ENCODE data around the gene KLHL26.

KLHL26 gene

DNA sequence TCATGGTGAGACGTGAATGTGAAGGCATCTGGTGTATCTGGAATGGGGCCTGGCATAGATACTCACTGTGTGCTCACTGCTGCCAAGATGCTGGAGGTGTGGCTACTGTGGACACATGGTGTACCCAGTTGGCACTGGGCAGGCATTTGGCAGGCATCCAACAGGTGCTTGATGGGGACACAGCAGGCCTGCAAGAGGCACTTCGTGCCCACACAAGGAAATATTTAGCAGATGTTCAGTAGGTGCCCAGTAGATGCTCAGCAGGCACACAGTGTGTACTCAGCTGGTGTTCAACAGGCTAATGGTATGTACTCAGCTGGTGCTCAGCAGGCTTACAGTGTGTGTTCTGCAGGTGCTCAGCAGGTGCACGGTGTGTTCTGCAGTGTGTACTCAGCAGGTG, 60.9 kb downstream of the KLHL26 start:
- no peak for DNase-seq

DNA sequence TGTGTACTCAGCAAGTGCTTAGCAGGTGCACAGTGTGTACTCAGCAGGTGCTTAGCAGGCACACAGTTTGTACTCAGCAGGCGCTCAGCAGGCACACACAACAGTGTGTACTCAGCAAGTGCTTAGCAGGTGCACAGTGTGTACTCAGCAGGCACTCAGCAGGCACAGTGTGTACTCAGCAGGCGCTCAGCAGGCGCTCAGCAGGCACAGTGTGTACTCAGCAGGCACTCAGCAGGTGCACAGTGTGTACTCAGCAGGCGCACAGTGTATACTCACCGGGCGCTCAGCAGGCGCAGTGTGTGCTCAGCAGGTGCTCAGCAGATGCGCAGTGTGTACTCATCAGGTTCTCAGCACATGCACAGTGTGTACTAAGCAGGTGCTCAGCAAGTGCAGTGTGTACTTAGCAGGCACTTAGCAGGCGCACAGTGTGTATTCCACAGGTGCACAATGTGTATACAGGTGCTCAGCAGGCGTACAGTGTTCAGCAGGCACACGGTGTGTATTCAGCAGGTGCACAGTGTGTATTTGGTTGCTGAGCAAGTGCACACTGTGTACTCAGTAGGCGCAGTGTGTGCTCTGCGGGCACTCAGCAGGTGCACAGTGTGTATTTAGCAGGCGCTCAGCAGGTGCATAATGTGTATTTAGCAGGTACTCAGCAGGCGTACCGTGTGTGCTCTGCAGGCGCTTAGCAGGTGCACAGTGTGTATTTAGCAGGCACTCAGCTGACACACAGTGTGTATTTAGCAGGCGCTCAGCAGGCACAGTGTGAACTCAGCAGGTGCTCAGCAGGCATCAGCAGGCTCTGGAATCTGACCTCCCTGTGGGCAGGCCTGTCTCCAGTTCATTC, 61.7 kb downstream of the KLHL26 start:
- DNase-seq, result no peak

DNA sequence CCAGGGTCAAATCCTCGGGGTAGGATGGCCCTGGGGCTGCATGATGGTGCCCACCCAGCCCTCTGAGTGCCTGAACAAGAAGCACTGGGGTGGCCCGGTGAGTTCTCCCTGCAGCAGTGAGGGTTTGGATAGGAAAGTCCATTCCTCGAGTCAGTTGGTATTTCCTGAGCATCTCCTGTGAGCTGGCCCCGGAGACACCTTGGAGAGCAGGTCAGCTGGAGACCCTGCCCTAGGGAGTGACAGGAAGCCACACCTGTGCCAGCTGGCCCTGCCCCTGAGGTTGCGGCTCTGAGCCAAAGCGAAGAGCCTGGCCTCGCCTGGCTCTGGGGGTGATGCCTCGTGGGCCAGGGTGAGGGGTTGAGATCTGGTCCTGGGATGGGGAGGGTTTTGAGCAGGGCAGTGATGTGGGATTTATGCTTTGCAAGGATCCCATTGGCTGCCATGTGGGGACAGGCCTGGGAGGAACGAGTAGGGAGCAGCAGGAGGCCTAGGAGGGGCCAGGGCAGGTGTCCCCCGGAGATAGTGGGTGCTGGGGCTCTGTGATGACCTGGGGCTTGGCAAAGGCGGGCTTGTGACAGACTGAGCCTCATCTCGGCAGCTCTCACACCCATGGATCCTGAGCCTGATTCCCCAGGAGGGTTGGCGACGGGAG, 62.7 kb downstream of the KLHL26 start:
- DNase-seq, result no peak

DNA sequence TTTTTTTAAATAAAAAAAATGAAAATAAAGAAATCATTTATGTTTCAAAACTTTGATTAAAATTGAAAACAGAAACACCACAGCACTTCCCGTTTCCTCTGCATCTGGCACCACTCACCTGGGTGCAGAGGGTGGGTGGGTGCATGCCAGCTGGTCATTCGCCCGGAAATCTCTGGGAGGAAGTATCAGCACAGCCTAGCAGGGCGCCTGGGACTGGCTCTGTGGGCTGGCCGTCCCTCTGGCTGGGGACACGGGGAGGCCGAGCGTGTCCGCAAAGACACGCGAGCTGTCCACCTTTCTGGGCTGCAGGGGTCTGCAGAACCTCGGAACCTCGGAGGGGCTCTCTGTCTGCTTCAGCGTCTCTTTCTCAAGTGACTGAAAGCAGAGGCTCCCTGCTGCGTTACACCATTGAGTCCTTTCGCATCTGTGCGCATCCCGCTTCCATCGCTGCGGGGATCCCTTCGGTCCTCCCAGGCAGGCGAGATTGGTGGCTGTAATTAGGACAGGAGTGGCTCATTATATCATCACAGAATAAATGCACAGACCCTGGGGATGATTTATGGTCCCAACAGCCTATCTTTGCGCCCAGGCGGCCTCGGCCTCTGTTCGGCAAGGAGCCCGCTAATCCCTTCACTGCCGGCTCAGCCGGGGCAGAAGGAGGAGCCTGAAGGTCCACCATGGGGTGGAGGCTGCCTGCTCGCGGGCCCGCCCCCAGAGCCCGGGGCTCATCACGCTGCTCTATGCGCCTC, 63.8 kb downstream of the KLHL26 start:
- peak; percentile 71 to 72 for DNase-seq

DNA sequence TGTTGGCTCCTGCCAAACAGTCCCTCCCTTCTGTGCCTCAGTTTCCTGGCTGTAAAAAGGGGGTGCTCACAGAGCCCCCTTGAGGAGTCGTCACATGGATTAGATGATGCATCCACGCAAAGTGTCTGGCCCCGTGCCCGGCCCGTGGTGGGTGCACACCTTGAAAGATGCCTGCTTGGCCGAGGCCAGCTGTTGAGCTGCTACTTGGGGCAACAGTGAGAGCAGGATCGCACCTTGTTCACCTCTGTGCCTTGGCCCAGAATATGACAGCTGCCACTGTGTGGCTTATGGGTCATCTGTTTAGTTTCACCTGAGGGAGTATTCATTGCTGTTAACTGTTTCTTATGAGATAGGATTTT, 64.4 kb downstream of the KLHL26 start:
- no peak for DNase-seq

DNA sequence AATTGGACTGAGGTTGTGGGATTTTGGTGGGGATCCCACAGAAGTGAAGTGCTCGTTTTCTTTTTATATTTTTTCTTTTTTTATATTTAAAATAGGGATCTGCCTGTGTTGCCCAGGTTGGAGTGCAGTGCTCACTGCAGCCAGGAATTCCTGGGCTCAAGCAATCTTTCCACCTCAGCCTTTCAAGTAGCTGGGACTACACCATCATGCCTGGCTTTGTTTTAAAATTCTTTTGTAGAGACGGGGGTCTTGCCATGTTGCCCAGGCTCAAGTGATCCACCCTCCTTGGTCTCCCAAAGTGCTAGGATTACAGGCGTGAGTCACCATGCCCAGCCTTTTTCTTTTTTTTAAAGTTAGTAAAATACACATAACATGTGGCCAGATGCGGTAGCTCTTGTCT, 67.2 kb downstream of the KLHL26 start:
- no peak for DNase-seq

DNA sequence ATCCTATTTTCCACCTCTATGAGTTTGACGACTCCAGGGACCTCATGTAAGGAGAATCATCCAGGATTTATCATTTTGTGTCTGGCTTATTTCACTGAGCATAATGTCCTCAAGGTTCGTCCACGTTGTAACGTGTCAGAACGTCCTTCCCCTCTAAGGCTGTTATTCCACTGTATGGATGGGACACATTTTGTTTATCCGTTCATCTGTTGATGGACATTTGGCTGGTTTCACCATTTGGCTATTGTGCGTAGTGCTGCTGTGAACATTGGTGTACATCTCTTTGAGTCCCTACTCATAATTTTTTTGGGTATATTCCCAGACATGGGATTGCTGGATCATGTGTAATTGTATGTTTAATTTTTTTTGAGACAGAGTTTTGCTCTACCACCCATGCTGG, 68.1 kb downstream of the KLHL26 start:
- no peak for DNase-seq

DNA sequence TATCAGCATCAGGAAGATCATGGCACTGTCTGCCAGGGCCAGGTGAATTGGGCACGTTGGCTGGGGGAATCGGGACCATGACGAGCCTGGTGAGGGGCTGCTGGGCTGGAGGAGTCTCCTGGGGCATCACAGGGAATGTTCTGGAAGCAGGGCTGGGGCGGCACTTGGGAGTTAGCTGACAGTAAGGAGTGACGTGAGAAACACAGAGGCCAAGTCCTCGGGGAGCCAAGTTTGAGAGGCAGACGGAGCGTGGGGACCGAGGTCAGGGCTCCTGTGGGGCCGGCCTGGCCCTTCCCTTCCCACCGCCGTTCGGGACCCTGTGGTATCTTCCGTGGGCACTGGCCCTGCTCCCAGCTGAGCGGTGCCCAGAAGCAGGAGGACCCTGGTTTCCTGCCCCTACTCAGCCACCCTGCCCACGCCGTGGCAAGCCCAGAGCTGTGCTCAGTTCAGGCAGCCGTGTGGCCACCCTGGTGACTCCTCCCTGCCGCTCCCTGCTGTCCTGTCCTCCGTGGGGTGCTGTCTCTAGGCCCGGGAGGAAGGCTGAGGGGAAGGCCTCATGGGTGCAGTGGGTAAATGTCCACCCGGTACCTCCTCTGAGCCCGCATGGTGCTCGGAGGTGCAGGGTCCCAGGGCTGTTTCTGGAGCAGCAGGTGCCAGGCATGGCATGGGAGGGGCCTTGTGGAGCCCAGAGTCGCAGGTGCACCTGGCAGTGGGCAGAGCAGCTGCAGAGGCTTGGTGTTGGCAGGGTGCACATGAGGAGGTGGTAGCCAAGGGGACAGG, 71.8 kb downstream of the KLHL26 start:
- DNase-seq, result no peak

DNA sequence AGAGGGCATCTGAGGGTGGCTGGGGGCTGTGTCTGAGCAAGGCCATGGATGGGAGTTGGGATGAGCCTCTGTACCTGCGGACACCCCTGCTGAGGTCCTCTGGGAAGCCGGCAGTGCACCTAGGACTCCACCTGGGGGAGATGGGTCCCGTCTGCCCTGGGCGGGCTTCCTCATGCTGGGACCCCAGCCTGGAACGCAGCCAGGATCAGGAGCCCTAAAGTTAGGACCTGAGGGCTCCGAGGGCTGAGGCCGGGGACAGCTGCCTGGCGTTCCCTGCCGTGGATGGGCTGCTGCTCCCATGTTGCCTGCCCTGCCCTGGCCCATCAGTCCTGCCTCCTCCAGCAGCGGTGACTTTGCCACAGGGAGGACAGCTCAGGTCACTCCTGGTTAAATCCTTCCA, 72.7 kb downstream of the KLHL26 start:
- no peak for DNase-seq

DNA sequence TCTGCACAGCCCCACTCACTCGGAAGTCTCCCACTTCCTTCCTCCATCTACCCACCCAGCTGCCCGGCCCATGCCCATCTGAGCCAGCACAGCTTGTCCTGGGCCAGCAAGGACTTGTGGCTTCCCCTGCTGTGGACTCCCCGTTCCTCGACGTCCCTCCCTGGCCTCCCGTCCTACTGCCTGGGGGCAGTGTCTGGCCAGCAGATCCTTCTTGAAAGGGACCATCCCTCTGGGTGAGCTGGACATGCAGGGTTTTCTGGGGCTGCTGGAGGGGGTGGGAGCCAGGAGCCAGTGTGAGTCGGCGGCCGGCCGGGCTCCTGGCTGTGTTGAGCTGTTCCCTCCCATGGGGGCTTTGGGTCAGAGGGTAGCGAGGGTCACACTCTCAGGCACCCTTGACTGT, 73.4 kb downstream of the KLHL26 start:
- no peak for DNase-seq

DNA sequence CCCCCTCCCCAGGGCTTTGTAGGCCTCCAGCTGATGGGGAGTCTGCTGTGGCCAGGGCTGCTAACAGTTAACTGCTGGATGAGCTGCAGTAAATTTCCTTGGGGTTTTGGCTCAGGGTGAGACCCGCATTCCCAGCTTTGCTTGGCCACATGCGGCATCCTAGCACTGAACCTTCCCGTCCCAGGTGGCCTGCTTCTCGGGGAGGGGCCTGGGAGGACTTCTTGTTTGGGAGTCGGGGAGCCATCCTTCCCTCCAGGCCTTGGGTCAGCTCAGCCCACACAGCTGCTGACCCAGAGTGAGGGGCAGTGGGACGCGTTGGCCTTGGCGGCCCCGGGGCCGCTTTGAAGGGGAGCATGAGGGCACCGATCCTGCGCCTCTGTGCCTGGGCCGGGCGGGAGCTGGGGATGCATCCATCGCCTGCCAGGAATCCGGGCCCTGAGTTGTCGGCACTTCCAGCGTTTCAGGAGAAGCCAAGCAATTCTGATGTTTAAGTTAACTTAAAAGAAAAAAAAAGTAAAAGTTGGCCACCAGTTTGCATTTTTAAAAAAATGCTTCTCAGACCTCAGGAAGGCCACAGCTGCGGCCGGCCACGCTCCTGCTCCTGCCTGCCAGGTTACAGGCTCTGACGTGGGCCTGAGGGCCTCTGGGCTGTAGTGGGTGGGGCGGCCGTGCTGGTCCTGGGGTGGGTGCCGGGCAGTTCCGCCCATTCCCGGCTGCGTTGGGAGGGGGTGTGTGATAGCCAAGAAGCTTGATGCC, 74.3 kb downstream of the KLHL26 start:
- no peak for DNase-seq

DNA sequence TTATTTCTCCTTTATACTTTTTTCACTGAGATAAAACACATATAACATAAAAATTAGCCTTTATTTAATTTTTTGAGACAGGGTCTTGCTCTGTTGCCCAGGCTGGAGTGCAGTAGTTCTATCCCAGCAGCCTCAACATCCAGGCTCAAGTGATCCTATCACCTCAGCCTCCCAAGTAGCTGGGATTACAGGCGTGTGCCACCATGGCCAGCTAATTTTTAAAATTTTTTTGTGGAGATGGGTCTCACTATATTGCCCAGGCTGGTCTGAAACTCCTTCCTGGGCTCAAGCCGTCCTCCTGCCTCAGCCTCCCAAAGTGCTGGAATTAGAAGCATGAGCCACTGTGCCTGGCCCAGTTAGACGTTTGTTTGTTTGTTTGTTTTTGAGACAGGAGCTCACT, 75.1 kb downstream of the KLHL26 start:
- no peak for DNase-seq

DNA sequence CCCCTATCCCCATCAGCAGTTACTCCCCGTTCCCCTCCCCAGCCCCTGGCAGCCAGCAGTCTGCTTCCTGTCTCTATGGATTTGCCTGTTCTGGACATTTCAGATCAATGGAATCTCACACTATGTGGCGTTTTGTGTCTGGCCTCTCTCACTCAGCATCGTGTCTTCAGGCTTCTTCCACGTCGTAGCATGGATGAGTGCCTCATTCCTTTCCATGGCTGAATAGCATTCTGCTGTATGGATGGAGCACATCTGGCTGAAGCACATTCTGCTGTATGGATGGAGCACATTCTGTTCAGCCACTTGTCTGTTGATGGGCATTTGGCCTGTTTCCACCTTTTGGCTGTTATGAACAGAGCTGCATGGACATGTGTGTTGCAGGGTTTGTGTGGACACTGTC, 76.2 kb downstream of the KLHL26 start:
- no peak for DNase-seq

DNA sequence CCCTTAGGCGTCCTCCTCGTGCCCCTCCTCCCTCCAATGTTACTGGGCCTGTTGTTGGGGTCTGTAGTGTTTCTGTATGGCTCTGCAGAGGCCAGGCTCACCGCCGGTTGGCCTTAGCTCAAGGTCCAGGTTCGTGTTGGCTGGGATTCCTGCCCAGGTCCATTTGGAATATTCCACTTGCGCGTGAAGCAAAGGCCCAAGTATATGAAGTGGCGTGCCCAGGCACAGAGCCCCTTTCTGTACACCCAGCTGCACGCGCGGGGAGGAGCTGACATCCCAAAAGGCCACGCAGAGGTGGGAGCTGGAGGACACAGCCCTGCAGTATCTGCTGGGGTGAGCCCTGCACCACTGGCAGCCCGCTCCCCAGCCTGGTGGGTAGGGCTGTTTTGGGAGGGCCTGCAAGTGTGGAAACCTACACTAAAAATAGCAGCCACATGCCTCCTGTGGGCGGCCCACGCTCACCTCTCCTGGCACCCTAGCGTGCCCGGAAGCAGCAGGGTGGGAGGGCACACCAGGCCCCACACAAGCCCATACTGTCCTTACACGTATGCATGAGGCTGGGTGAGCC, 76.8 kb downstream of the KLHL26 start:
- no peak for DNase-seq

DNA sequence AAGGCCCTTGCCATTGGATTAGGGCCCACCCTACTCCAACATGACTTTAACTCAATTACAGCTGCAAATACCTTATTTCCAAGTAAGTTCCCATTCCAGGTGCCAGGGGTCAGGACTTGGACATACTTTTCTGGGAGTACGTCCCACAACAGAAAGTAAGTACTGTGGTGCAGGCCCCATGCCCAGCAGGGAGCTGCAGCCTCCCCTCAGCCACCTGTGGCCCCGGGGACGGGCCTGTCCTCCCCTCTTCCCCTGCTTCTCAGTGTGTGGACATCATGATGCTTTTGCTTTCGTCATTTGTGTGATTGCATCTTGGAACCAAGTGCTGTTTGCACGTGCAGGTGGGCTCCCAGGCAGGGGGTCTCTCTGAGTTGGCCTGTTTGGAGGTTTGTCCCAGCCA, 78.6 kb downstream of the KLHL26 start:
- no peak for DNase-seq

DNA sequence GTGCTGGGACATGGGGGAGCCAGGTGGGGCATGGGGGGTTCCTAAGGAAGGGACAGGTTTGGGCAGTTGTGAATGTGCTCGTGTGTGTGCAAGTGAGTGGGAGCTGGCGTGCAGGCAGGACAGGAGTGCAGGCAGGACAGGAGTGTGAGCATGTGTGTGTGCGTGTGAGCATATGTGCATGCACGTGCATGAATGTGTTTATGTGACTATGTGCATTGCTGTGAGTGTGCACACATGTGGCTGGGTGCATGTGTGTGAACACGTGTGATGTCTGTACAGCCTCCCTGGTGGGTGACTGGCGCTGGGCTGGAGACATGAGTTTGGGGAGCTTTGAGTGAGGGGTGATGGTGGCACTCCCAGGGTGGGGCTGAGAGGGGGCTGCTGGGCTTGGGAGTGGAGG, 80.0 kb downstream of the KLHL26 start:
- DNase-seq, result no peak

DNA sequence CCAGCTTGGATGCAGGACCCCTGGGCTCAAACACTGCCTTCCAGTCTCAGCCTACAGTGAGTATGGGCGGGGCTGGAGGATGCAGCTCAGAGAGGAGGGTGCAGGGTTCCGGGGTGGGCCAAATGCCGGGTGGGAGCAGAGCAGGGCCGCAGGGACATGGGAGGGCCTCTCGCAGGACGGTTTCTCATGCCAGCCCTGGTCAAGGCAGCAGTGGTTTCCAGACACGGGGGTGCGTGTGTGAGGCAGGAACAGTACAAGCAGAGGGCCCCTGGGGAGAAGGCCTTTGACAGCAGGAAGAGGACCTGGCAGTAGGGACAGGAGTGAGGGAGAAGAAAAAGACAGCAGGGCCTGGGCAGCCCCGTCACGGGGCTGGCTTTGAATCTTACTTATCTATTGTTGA, 80.8 kb downstream of the KLHL26 start:
- DNase-seq, result no peak

DNA sequence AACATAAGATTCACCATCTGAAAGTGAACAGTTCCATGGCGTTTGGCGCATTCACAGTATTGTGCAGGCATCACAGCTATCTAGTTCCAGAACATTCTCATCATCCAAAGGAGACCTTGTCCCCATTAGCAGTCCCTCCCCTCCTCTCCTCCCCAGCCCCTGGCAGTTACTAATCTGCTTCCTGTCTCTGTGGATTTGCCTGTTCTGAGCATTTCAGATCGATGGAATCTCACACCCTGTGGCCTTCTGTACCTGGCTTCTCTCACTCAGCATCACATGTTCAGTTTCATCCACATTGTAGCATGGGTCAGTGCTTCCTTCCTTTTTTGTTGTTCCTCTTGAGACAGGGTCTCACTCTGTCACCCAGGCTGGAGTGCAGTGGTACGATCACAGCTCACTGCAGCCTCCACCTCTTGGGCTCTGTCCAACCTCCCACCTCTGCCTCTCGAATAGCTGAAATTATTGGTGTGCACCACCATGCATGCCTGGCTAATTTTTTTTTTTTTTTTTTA, 81.2 kb downstream of the KLHL26 start:
- no peak for DNase-seq

DNA sequence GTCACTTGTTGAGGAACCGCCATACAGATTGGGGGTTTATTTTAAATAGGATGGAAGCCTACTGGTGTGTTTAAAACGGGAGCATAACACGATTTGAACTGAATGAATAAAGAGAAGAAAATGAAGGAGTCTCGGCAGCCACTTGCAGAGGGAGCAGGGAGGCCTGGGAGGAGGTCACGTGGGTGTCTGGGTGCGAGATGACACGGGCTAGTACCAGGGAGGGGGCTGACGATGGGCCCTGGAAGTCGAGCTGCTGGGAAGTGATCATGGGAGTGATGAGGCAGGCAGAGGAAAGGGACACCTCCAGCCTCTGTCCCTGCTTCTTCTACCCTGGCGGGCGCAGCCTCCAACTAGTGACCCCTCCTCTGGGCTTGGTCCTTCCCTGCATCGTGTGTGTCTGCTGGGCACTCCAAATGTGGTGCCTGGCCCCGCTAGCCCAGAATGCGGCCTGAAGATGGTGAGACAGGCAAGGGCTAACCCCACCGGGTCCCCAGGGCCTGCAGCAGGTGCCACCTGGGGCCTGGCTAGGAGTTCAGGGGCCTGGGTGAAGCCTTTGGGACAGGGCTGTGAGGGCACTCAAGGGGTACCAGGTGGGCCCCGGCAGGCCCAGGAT, 82.1 kb downstream of the KLHL26 start:
- no peak for DNase-seq

DNA sequence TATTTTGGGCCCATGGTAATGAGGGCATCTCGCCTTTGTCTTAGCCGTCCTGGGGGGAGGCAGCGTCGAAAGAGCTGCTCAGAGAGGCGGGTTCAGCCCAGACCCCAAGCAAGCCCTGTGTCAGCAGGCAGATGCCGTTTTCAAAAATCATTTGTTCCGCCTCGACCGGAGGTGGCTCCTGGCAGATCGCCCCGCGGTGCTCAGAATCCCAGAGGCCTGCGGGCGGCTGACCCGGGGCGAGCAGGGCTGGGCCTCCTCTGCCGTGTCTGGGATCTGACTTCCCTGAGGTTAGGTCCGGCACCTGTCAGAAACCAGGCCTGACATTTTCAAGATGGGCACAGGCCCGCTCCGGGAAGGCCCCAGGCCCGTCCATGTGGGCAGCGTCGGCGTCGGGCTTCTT, 82.7 kb downstream of the KLHL26 start:
- no peak for DNase-seq
